Measurements from ENCODE around the gene SHMT1.
"Not testable (repeated sequence)": the region's sequence is repeated elsewhere in the genome, so short reads cannot be mapped to it uniquely, and the experiment has no call there.

The SHMT1 gene

DNA sequence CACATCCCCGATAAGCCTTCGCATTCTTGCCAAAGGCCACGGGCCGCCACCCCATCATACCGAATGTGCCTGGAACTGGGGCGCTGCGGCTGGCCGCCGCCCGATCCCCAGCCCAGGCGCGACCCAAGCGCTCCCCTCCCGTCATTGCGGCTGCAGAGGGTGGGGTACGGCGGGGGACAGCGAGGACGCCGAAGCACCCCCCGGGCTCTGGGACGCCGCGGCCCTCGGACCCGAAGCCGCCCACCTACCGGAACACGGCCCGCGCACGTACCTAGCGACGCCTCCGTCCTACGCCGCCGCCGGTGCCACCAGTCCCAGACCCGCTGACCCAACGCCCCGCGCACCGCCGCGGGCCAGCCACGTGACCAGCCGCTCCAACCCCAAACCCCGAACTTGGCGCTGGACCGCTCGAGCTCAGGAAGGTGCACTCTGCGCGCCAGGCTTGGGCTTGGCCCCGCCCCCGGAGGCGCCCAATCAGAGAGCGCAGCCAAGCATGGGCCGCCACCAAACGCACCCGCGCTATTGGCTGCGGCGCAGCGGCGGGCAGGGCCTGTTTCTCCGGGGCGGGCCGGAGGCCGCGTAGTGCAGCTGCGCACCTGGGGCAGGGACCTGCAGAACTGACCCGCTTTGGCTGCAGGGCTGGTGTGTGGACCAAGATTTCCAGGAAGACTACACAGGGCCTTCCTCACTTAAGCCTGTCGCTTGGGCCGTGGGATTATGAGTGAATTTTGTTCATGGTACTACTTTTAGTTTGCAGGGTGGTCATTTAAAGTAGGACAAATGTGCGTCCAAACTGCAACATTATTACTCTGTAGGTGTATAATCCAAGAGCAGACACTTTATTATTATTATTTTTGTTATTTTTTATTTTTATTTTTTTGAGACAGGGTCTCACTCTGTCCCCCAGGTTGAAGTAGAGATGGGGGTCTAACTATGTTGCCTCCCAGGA is at the start of gene SHMT1 (continued):
- TF ChIP-seq, protein P1, sequence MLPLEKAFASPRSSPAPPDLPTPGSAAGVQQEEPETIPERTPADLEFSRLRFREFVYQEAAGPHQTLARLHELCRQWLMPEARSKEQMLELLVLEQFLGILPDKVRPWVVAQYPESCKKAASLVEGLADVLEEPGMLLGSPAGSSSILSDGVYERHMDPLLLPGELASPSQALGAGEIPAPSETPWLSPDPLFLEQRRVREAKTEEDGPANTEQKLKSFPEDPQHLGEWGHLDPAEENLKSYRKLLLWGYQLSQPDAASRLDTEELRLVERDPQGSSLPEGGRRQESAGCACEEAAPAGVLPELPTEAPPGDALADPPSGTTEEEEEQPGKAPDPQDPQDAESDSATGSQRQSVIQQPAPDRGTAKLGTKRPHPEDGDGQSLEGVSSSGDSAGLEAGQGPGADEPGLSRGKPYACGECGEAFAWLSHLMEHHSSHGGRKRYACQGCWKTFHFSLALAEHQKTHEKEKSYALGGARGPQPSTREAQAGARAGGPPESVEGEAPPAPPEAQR (tag by site-specific recombination; IDR thresholded peaks at IDR 0.05) = no peak
- no peak for TF ChIP-seq GLI4 (tag by site-specific recombination; IDR thresholded peaks at IDR 0.05)
- no peak for TF ChIP-seq ZNF776 (tag by site-specific recombination; IDR thresholded peaks at IDR 0.05; ENCODE audit: borderline replicate concordance)

DNA sequence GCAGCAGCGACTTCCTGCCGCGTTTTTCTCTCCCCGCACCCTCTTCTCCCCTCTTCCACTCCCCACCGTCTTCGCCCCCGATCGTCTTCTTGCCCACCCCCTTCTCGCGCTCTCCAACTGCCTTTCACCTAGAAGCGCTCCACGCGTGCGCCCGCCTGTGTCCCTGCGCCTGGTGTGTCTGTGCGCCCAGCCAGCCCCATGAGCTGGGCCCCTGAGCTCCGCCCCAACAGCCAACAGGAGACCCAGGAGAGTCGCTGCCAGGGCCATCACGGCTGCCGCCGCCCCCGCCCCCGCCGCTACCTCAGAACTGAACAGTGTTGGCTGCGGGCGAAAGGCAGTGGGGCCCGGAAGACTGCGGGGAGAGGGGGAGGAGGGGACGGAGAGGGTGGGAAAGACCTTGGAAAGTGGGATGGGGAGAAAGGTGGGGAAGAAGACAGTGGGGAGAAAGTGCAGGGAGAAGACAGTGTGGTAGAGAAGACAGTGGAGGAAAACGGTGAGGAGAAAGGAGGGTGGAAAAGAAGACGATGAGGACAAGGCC is 48.7 kb upstream of the SHMT1 start:
- H3K9me3 ChIP-seq (ENCODE audit: control insufficient read depth, insufficient read depth, low read depth, low read length); H3K4me3 ChIP-seq (ENCODE audit: low read depth, low read length); CTCF ChIA-PET; POLR2A ChIA-PET; H3K4me1 ChIP-seq (ENCODE audit: control insufficient read depth, insufficient read depth, low read length); H3K36me3 ChIP-seq (ENCODE audit: control insufficient read depth in 2 of 2, insufficient read depth in 1 of 2, low read length in 2 of 2): not testable (repeated sequence)
- peak overlapping the region; percentile 90 for H3K27ac ChIP-seq (ENCODE audit: extremely low read depth, low read depth, low read length)

DNA sequence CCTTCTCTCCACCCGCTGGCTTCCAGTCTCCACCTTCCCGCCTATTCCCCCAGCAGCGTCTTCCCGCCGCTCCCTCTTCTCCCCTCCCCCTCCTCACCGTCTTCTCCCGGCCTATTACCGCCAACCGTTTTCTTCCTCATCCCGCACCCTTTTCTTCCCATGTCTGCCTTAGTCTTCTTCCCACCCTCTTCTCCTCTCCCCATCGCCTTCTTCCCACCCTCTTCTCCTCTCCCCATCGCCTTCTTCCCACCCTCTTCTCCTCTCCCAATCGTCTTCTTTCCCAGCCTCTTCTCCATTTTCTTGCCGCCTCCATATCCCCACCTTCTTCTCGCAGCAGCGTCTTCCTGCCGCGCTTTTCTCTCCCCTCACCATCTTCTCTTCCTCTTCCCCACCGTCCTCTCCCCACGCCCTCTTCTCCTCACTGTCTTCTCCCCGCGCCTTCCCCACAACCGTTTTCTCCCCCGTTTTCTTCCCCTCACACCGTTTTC is 48.1 kb upstream of the SHMT1 start:
- H3K9me3 ChIP-seq (ENCODE audit: control insufficient read depth, insufficient read depth, low read depth, low read length); H3K4me1 ChIP-seq (ENCODE audit: control insufficient read depth, insufficient read depth, low read length); H3K36me3 ChIP-seq (ENCODE audit: control insufficient read depth in 2 of 2, insufficient read depth in 1 of 2, low read length in 2 of 2); CTCF ChIA-PET; POLR2A ChIA-PET: not testable (repeated sequence)
- Histone ChIP-seq H3K27ac (ENCODE audit: extremely low read depth, low read depth, low read length) (peak overlapping the region; percentile 90), H3K4me3 (ENCODE audit: low read depth, low read length) (peak overlapping the region; percentile 44)
- TF ChIP-seq SP3 (tag by site-specific recombination; IDR thresholded peaks at IDR 0.05) (peak; percentile 81), ZNF391 (tag by site-specific recombination; IDR thresholded peaks at IDR 0.05; ENCODE audit: borderline replicate concordance, low read depth) (peak; percentile 47; the same call in 1 of the 2 replicates), KLF8 (tag by site-specific recombination; IDR thresholded peaks at IDR 0.05) (peak; percentile 80), KLF7 (tag by site-specific recombination; IDR thresholded peaks at IDR 0.05; ENCODE audit: borderline replicate concordance) (peak; percentile 56; the same call in 1 of the 2 replicates), GLI4 (tag by site-specific recombination; IDR thresholded peaks at IDR 0.05) (peak; percentile 59; the same call in 1 of the 2 replicates), YY2 (tag by site-specific recombination; IDR thresholded peaks at IDR 0.05) (peak; percentile 75; the same call in 1 of the 2 replicates), YY1 (tag by site-specific recombination; IDR thresholded peaks at IDR 0.05) (peak; percentile 60; the same call in 1 of the 2 replicates), ZNF654 (tag by site-specific recombination; IDR thresholded peaks at IDR 0.05; ENCODE audit: low read depth) (0 out of 2 replicates have a peak, but pooled peaks have one; percentile 6), ZBTB20 (tag by site-specific recombination; IDR thresholded peaks at IDR 0.05) (peak; percentile 39; the same call in 1 of the 2 replicates), ZNF394 (tag by site-specific recombination; IDR thresholded peaks at IDR 0.05; ENCODE audit: borderline replicate concordance) (peak; percentile 31; the same call in 1 of the 2 replicates), EGR2 (tag by site-specific recombination; IDR thresholded peaks at IDR 0.05; ENCODE audit: low read depth) (peak; percentile 98), ZNF335 (tag by site-specific recombination; conservative IDR thresholded peaks at IDR 0.05) (peak; percentile 57), PRDM1 (tag by site-specific recombination; IDR thresholded peaks at IDR 0.05) (peak; percentile 80)
- TF ChIP-seq, protein P2, sequence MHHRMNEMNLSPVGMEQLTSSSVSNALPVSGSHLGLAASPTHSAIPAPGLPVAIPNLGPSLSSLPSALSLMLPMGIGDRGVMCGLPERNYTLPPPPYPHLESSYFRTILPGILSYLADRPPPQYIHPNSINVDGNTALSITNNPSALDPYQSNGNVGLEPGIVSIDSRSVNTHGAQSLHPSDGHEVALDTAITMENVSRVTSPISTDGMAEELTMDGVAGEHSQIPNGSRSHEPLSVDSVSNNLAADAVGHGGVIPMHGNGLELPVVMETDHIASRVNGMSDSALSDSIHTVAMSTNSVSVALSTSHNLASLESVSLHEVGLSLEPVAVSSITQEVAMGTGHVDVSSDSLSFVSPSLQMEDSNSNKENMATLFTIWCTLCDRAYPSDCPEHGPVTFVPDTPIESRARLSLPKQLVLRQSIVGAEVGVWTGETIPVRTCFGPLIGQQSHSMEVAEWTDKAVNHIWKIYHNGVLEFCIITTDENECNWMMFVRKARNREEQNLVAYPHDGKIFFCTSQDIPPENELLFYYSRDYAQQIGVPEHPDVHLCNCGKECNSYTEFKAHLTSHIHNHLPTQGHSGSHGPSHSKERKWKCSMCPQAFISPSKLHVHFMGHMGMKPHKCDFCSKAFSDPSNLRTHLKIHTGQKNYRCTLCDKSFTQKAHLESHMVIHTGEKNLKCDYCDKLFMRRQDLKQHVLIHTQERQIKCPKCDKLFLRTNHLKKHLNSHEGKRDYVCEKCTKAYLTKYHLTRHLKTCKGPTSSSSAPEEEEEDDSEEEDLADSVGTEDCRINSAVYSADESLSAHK (tag by site-specific recombination; IDR thresholded peaks at IDR 0.05) = peak; percentile 17; the same call in 1 of the 2 replicates
- TF ChIP-seq, protein P3, sequence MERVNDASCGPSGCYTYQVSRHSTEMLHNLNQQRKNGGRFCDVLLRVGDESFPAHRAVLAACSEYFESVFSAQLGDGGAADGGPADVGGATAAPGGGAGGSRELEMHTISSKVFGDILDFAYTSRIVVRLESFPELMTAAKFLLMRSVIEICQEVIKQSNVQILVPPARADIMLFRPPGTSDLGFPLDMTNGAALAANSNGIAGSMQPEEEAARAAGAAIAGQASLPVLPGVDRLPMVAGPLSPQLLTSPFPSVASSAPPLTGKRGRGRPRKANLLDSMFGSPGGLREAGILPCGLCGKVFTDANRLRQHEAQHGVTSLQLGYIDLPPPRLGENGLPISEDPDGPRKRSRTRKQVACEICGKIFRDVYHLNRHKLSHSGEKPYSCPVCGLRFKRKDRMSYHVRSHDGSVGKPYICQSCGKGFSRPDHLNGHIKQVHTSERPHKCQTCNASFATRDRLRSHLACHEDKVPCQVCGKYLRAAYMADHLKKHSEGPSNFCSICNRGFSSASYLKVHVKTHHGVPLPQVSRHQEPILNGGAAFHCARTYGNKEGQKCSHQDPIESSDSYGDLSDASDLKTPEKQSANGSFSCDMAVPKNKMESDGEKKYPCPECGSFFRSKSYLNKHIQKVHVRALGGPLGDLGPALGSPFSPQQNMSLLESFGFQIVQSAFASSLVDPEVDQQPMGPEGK (tag by site-specific recombination; IDR thresholded peaks at IDR 0.05) = peak; percentile 83
- TF ChIP-seq, protein P4, sequence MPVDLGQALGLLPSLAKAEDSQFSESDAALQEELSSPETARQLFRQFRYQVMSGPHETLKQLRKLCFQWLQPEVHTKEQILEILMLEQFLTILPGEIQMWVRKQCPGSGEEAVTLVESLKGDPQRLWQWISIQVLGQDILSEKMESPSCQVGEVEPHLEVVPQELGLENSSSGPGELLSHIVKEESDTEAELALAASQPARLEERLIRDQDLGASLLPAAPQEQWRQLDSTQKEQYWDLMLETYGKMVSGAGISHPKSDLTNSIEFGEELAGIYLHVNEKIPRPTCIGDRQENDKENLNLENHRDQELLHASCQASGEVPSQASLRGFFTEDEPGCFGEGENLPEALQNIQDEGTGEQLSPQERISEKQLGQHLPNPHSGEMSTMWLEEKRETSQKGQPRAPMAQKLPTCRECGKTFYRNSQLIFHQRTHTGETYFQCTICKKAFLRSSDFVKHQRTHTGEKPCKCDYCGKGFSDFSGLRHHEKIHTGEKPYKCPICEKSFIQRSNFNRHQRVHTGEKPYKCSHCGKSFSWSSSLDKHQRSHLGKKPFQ (tag by site-specific recombination; IDR thresholded peaks at IDR 0.05) = 0 out of 2 replicates have a peak, but pooled peaks have one; percentile 33

Data from HEK293 (cell line).